ENCODE results near the gene LONRF2. TPM values are rescaled to one million over a fixed set of nuclear protein-coding genes. Genes with fewer than 3 reads are reported as not detected.

Gene LONRF2
- polyA plus RNA-seq, 1 donor (not counting 4 experiments of a cell fraction or from before 2014, with no cell fraction given), result not detected

DNA sequence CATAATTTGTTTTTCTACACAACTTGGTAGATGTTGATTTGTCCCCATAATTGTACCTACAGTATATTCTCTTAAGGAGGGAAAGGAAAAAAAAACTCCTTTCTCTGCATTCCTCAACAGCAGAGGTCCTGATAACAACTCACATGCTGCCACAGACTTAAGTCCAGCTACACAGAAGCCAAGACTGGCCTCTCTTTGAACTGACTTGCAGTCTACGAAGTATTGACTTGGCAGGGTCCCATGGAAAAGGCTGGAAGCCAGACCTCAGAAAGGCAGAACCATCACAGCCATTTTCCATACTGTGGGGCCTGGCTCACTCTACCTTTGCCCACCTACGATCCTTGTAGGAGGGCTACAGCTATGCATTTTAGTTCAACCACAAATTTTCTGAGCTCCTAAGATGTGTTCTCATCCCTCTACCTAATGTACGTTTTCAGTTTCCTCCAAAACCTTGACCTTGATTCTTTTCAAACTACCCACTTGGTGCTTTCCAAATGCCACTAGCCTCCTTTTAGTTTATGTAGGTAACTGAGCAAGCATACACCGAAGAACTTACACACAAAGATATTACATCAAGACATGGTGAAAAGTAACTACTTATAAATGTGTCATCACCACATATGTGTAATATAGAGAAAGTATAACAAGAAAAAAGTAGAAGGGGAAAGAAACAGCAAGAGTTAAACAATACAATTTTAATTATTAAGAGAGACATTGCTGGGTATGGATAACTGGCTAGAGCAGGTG is 12.2 kb downstream of the LONRF2 start:
- no peaks in the 10 kb centered on the region for H3K9me3 ChIP-seq (ENCODE audit: control insufficient read depth, low read depth, low read length)
- TF ChIP-seq, protein P1, sequence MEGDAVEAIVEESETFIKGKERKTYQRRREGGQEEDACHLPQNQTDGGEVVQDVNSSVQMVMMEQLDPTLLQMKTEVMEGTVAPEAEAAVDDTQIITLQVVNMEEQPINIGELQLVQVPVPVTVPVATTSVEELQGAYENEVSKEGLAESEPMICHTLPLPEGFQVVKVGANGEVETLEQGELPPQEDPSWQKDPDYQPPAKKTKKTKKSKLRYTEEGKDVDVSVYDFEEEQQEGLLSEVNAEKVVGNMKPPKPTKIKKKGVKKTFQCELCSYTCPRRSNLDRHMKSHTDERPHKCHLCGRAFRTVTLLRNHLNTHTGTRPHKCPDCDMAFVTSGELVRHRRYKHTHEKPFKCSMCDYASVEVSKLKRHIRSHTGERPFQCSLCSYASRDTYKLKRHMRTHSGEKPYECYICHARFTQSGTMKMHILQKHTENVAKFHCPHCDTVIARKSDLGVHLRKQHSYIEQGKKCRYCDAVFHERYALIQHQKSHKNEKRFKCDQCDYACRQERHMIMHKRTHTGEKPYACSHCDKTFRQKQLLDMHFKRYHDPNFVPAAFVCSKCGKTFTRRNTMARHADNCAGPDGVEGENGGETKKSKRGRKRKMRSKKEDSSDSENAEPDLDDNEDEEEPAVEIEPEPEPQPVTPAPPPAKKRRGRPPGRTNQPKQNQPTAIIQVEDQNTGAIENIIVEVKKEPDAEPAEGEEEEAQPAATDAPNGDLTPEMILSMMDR (optimal IDR thresholded peaks at IDR 0.05 in 1 of 3, IDR thresholded peaks at IDR 0.05 in 1 of 3, conservative IDR thresholded peaks at IDR 0.05 in 1 of 3; ENCODE audit: extremely low read depth in 1 of 3, insufficient read depth in 2 of 3, low read length in 3 of 3), result no peak
- no peak for TF ChIP-seq EZH2 (IDR thresholded peaks at IDR 0.05; ENCODE audit: low read length)
- DNase-seq (ENCODE audit: low read depth, low spot score) (no peak), FAIRE-seq (no peak)
- H3K4me1 ChIP-seq (ENCODE audit: control insufficient read depth, extremely low read depth, insufficient read depth, low read length), result no peaks in the 10 kb centered on the region
- H3K27me3 ChIP-seq (ENCODE audit: control insufficient read depth, extremely low read depth, insufficient read depth, low read length), result no peaks in the 10 kb centered on the region
- no peaks in the 10 kb centered on the region for H4K20me1 ChIP-seq (ENCODE audit: control insufficient read depth, extremely low read depth, insufficient read depth, low read length)
- no peaks in the 10 kb centered on the region for H3K9me1 ChIP-seq (ENCODE audit: control insufficient read depth, extremely low read depth, insufficient read depth, low read length)
- H3K4me2 ChIP-seq (ENCODE audit: control insufficient read depth, extremely low read depth, insufficient read depth, low read depth, low read length), result no peak overlapping the region
- no peak overlapping the region for H3K9ac ChIP-seq (ENCODE audit: control insufficient read depth, extremely low read depth, insufficient read depth, low read length)
- H3K27ac ChIP-seq (ENCODE audit: control insufficient read depth, insufficient read depth, low read length), result no peak overlapping the region
- no peak overlapping the region for H2AFZ ChIP-seq (ENCODE audit: control insufficient read depth, low read length)
- dilution Hi-C loops (cut with MboI; ENCODE audit: extremely low pct_ligation_motif_present, low sequenced_read_pairs), result no loop called here
- no peaks in the 10 kb centered on the region for H3K79me2 ChIP-seq (ENCODE audit: control insufficient read depth, insufficient read depth, low read length)
- H3K36me3 ChIP-seq (ENCODE audit: control insufficient read depth in 2 of 2, extremely low read depth in 1 of 2, insufficient read depth in 2 of 2, low read length in 2 of 2), result no peaks in the 10 kb centered on the region
- H3K4me3 ChIP-seq (ENCODE audit: control insufficient read depth in 2 of 3, extremely low read depth in 1 of 3, insufficient read depth in 2 of 3, low read depth in 1 of 3, low read length in 3 of 3), result no peak overlapping the region

DNA sequence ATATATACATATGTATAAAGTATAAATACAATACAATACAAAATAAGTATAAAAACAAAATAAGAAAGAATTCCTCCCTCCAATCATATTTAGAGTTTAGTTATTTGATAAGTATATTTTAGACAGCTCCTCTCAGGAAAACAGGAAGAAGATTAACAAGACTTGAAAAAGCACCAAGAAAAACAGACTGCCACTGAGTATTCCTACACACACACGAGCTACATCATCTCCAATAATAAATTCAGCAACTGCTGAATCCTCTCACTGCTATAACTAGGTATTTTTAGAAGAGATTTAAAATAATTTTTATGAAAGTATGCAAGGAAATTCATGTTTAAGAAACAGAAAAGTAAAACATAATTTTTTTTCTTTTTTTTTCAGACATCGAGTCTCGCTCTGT is 13.0 kb downstream of the LONRF2 start:
- dilution Hi-C loops (cut with MboI; ENCODE audit: extremely low pct_ligation_motif_present, low sequenced_read_pairs), result no loop called here
- H2AFZ ChIP-seq (ENCODE audit: control insufficient read depth, low read length), result no peak overlapping the region
- H4K20me1 ChIP-seq (ENCODE audit: control insufficient read depth, extremely low read depth, insufficient read depth, low read length), result no peaks in the 10 kb centered on the region
- no peaks in the 10 kb centered on the region for H3K79me2 ChIP-seq (ENCODE audit: control insufficient read depth, insufficient read depth, low read length)
- DNase-seq (ENCODE audit: low read depth, low spot score), result no peak
- H3K4me2 ChIP-seq (ENCODE audit: control insufficient read depth, extremely low read depth, insufficient read depth, low read depth, low read length), result no peak overlapping the region
- no peak for FAIRE-seq
- no peaks in the 10 kb centered on the region for H3K9me1 ChIP-seq (ENCODE audit: control insufficient read depth, extremely low read depth, insufficient read depth, low read length)
- no peaks in the 10 kb centered on the region for H3K4me1 ChIP-seq (ENCODE audit: control insufficient read depth, extremely low read depth, insufficient read depth, low read length)
- no peaks in the 10 kb centered on the region for H3K36me3 ChIP-seq (ENCODE audit: control insufficient read depth in 2 of 2, extremely low read depth in 1 of 2, insufficient read depth in 2 of 2, low read length in 2 of 2)
- no peaks in the 10 kb centered on the region for H3K27me3 ChIP-seq (ENCODE audit: control insufficient read depth, extremely low read depth, insufficient read depth, low read length)
- no peak for TF ChIP-seq EZH2 (IDR thresholded peaks at IDR 0.05; ENCODE audit: low read length)
- TF ChIP-seq, protein P1 (optimal IDR thresholded peaks at IDR 0.05 in 1 of 3, IDR thresholded peaks at IDR 0.05 in 1 of 3, conservative IDR thresholded peaks at IDR 0.05 in 1 of 3; ENCODE audit: extremely low read depth in 1 of 3, insufficient read depth in 2 of 3, low read length in 3 of 3), result no peak
- no peak overlapping the region for H3K4me3 ChIP-seq (ENCODE audit: control insufficient read depth in 2 of 3, extremely low read depth in 1 of 3, insufficient read depth in 2 of 3, low read depth in 1 of 3, low read length in 3 of 3)
- no peak overlapping the region for H3K9ac ChIP-seq (ENCODE audit: control insufficient read depth, extremely low read depth, insufficient read depth, low read length)
- H3K27ac ChIP-seq (ENCODE audit: control insufficient read depth, insufficient read depth, low read length), result no peak overlapping the region
- H3K9me3 ChIP-seq (ENCODE audit: control insufficient read depth, low read depth, low read length), result no peaks in the 10 kb centered on the region

Data from keratinocyte (primary cell).